Measurements from ENCODE around the gene CTAGE4.
"Not testable (repeated sequence)": the region's sequence is repeated elsewhere in the genome, so short reads cannot be mapped to it uniquely, and the experiment has no call there.

Gene CTAGE4

GRCh38 chr7:144183166-144183565 is at the start of gene CTAGE4:
Gene CTAGE4, plus strand, starts transcription at chr7:144183466. Its CDS starts 38 bp downstream, at chr7:144183504.
- not testable (repeated sequence) for DNase-seq (ENCODE audit: low read depth)

GRCh38 chr7:144134116-144134515 is 49.1 kb upstream of the CTAGE4 start:
- TF ChIP-seq CTCF (IDR thresholded peaks at IDR 0.05; ENCODE audit: low read depth, low read length, missing control alignments): no peak
- no peak overlapping the region for H3K4me3 ChIP-seq (ENCODE audit: low read depth, low read length)
- no peak for DNase-seq (ENCODE audit: low read depth)

More at GRCh38 chr7:144183166-144183565, at the start of gene CTAGE4:
- not testable (repeated sequence) for H3K4me3 ChIP-seq (ENCODE audit: low read depth, low read length)

GRCh38 chr7:144137501-144137900 is 45.8 kb upstream of the CTAGE4 start:
- no peak for DNase-seq (ENCODE audit: low read depth)
- TF ChIP-seq CTCF (IDR thresholded peaks at IDR 0.05; ENCODE audit: low read depth, low read length, missing control alignments): no peak
- no peak overlapping the region for H3K4me3 ChIP-seq (ENCODE audit: low read depth, low read length)

GRCh38 chr7:144142187-144142586 is 41.1 kb upstream of the CTAGE4 start:
- no peak for DNase-seq (ENCODE audit: low read depth)
- TF ChIP-seq CTCF (IDR thresholded peaks at IDR 0.05; ENCODE audit: low read depth, low read length, missing control alignments): no peak

GRCh38 chr7:144144426-144144825 is 38.8 kb upstream of the CTAGE4 start:
- no peak overlapping the region for H3K4me3 ChIP-seq (ENCODE audit: low read depth, low read length)
- no peak for DNase-seq (ENCODE audit: low read depth)
- no peak for TF ChIP-seq CTCF (IDR thresholded peaks at IDR 0.05; ENCODE audit: low read depth, low read length, missing control alignments)

More at GRCh38 chr7:144142187-144142586, 41.1 kb upstream of the CTAGE4 start:
- no peak overlapping the region for H3K4me3 ChIP-seq (ENCODE audit: low read depth, low read length)

GRCh38 chr7:144148224-144148827 is 34.9 kb upstream of the CTAGE4 start:
- DNase-seq (ENCODE audit: low read depth): no peak
- no peak overlapping the region for H3K4me3 ChIP-seq (ENCODE audit: low read depth, low read length)
- TF ChIP-seq CTCF (IDR thresholded peaks at IDR 0.05; ENCODE audit: low read depth, low read length, missing control alignments): no peak

- no peak overlapping the region for H3K4me3 ChIP-seq (ENCODE audit: low read depth, low read length)
- DNase-seq (ENCODE audit: low read depth): no peak
- no peak for TF ChIP-seq CTCF (IDR thresholded peaks at IDR 0.05; ENCODE audit: low read depth, low read length, missing control alignments)
These were observed 24.4 kb upstream of the CTAGE4 start for GRCh38 chr7:144158861-144159260.

Data from GM12864 (cell line).